ENCODE measurements around the gene SLC19A1.

SLC19A1 gene

GRCh38 chr21:45473496-45474322, 68.5 kb downstream of the SLC19A1 start:
- FAIRE-seq = no peak
- no peak for TF ChIP-seq CTCF (IDR thresholded peaks at IDR 0.05; ENCODE audit: insufficient read depth, missing control alignments)
- DNase-seq (ENCODE audit: insufficient read length, low spot score) = no peak

GRCh38 chr21:45472445-45473365, 69.5 kb downstream of the SLC19A1 start:
- no peak for TF ChIP-seq CTCF (IDR thresholded peaks at IDR 0.05; ENCODE audit: insufficient read depth, missing control alignments)
- FAIRE-seq (no peak), DNase-seq (ENCODE audit: insufficient read length, low spot score) (no peak)

- FAIRE-seq (no peak), DNase-seq (ENCODE audit: insufficient read length, low spot score) (no peak)
- no peak for TF ChIP-seq CTCF (IDR thresholded peaks at IDR 0.05; ENCODE audit: insufficient read depth, missing control alignments)
Observed at GRCh38 chr21:45471525-45472221, 70.6 kb downstream of the SLC19A1 start.

- DNase-seq (ENCODE audit: insufficient read length, low spot score) = no peak
- no peak for TF ChIP-seq CTCF (IDR thresholded peaks at IDR 0.05; ENCODE audit: insufficient read depth, missing control alignments)
- no peak for FAIRE-seq
Observed at GRCh38 chr21:45470773-45471524, 71.3 kb downstream of the SLC19A1 start.

GRCh38 chr21:45470087-45470515, 72.1 kb downstream of the SLC19A1 start:
- DNase-seq (ENCODE audit: insufficient read length, low spot score) (no peak), FAIRE-seq (no peak)
- no peak for TF ChIP-seq CTCF (IDR thresholded peaks at IDR 0.05; ENCODE audit: insufficient read depth, missing control alignments)

GRCh38 chr21:45469273-45470086, 72.8 kb downstream of the SLC19A1 start:
- DNase-seq (ENCODE audit: insufficient read length, low spot score) (no peak), FAIRE-seq (no peak)
- no peak for TF ChIP-seq CTCF (IDR thresholded peaks at IDR 0.05; ENCODE audit: insufficient read depth, missing control alignments)

All from D721Med (cell line).